ENCODE measurements around the gene SOX10. TPM values are rescaled to one million over a fixed set of nuclear protein-coding genes. Genes with fewer than 3 reads are reported as not detected.

The SOX10 gene
- total RNA-seq, 1 experiment from 2014 or later: not detected

GRCh38 chr22:37927637-37927936 is 56.8 kb downstream of the SOX10 start:
- Histone ChIP-seq H3K9me3 (ENCODE audit: control insufficient read depth in 1 of 2, insufficient read depth in 1 of 2, low read depth in 1 of 2, low read length in 2 of 2) (no peaks in the 10 kb centered on the region), H3K9ac (ENCODE audit: low read length) (no peak overlapping the region), H3K27ac (ENCODE audit: low read depth, low read length) (no peak overlapping the region), H4K20me1 (ENCODE audit: insufficient read depth) (no peaks in the 10 kb centered on the region), H3K4me3 (replicated peaks in 1 of 2; ENCODE audit: low read depth in 1 of 2, low read length in 2 of 2) (no peak overlapping the region), H3K4me1 (ENCODE audit: control insufficient read depth in 1 of 2, insufficient read depth in 2 of 2, low read length in 2 of 2) (no peaks in the 10 kb centered on the region), H2AFZ (ENCODE audit: low read depth, low read length, poor library complexity, severe bottlenecking) (no peak overlapping the region), H3K4me2 (ENCODE audit: low read length) (no peak overlapping the region), H3K27me3 (ENCODE audit: insufficient read depth, low read length) (no peaks in the 10 kb centered on the region), H3K79me2 (ENCODE audit: insufficient read depth, low read length) (no peaks in the 10 kb centered on the region), H3K9me2 (ENCODE audit: insufficient read depth) (no peaks in the 10 kb centered on the region), H3K36me3 (ENCODE audit: control insufficient read depth in 1 of 2, insufficient read depth in 2 of 2, low read length in 2 of 2) (peaks cover 11 to 17% of the 10 kb centered on the region in 2 experiments; a peak in 2 of 4 replicates)
- ChIA-PET POLR2A (no interaction called here), RAD21 (ENCODE audit: low non-redundant PET in 1 of 2, low total read pairs in 2 of 2, uncharacterized antibody in 2 of 2, unreplicated experiment in 2 of 2) (no interaction called here), CTCF (no interaction called here)
- DNase-seq (ENCODE audit: low read depth, low spot score) (no peak), ATAC-seq (no peak)
- intact Hi-C loops (cut with micrococcal nuclease): no loop called here
- no peak for TF ChIP-seq RAD21 (IDR thresholded peaks at IDR 0.05; ENCODE audit: low read depth)
- no peak for TF ChIP-seq SIN3A (IDR thresholded peaks at IDR 0.05; ENCODE audit: low read depth)
- no peak for TF ChIP-seq ZNF274 (IDR thresholded peaks at IDR 0.05; ENCODE audit: low read depth, low read length)
- TF ChIP-seq ZBTB33 (IDR thresholded peaks at IDR 0.05; ENCODE audit: extremely low read depth, insufficient replicate concordance, low read length): no peak
- no peak for TF ChIP-seq POLR2A (IDR thresholded peaks at IDR 0.05; ENCODE audit: borderline replicate concordance, extremely low read depth, insufficient read depth, insufficient read length)
- no peak for TF ChIP-seq EGR1 (IDR thresholded peaks at IDR 0.05; ENCODE audit: low read depth)
- TF ChIP-seq ELF1 (IDR thresholded peaks at IDR 0.05; ENCODE audit: borderline replicate concordance, low read depth): no peak
- no peak for TF ChIP-seq YY1 (IDR thresholded peaks at IDR 0.05; ENCODE audit: extremely low read depth, insufficient replicate concordance, low read depth, low read length)
- no TSS peak for BruUV-seq (replicated peaks)
